K562 (cell line): Measurements from ENCODE around the gene SH3D19. TPM values are rescaled to one million over a fixed set of nuclear protein-coding genes. Genes with fewer than 3 reads are reported as not detected.

Experiments
- ATAC-seq: fragments of 200-7000 bp; cut with Tn5 transposase; 3 replicates; pipeline ENCODE4 v1.9.1; 2020; ENCODE audit warnings: moderate library complexity
- BruUV-seq: library from RNA; stranded (reverse); fragments of 400-500 nt; replicated peaks from 2 replicates; lab custom pipeline; 2021; lab: Mats Ljungman, UMichigan
- CTCF ChIA-PET: fragments of 300-600 bp; formaldehyde crosslinking; extraction: SDS; loops from one replicate; lab custom pipeline; 2021; ENCODE audit warnings: low intra/inter-chr PET ratio; lab: Yijun Ruan, JAX
- POLR2A ChIA-PET: fragments of 300-600, 350-650 bp; sonication (Branson Sonifier 250); formaldehyde crosslinking; extraction: SDS; loops from one replicate; lab custom pipeline; 2021; ENCODE audit warnings: antibody characterized with exemption, inconsistent platforms; lab: Yijun Ruan, JAX
- DNase-seq, 4 experiments: peaks; one replicate each; pipeline versions ENCODE4 v3.0.0 to v3.0.0-alpha.2; 2011 to 2018; ENCODE audit warnings: low spot score in 3 of 4, mixed read lengths in 3 of 4; ENCODE audit errors: extremely low read depth in 1 of 4
- FAIRE-seq: peaks from 2 replicates; lab custom pipeline; 2011; peaks lifted over from hg19 to GRCh38; lab: Jason Lieb, UNC
- H2AFZ ChIP-seq: 2 replicates; pipeline ENCODE4 v1.6.0; 2011; ENCODE audit warnings: low read depth, low read length, control low read depth, inconsistent platforms
- H3K27ac ChIP-seq: fragments of 200-600 bp; 3 replicates; pipeline ENCODE4 v1.8.0; 2011; ENCODE audit warnings: low read depth, mild to moderate bottlenecking, control low read depth, inconsistent platforms, low read length, moderate library complexity, mixed read lengths; ENCODE audit errors: extremely low read depth
- H3K27me3 ChIP-seq, 2 experiments: fragments of 300-600 bp in 1 of 2; 2 replicates in 1 of 2; 3 replicates in 1 of 2; pipeline versions ENCODE4 v1.6.0 to v1.8.0; 2011; ENCODE audit warnings: inconsistent platforms in 2 of 2, low read length in 2 of 2, mild to moderate bottlenecking in 1 of 2, mixed read lengths in 1 of 2, moderate library complexity in 1 of 2; ENCODE audit not compliant: control insufficient read depth in 2 of 2, insufficient read depth in 2 of 2
- H3K36me3 ChIP-seq: fragments of 300-600 bp; 3 replicates; pipeline ENCODE4 v1.8.0; 2011; ENCODE audit warnings: mild to moderate bottlenecking, low read length, inconsistent platforms; ENCODE audit not compliant: control insufficient read depth, insufficient read depth
- H3K4me1 ChIP-seq, 2 experiments: fragments of 200-600 bp in 1 of 2; replicated peaks in 1 of 2; 2 replicates in 1 of 2; 3 replicates in 1 of 2; pipeline versions ENCODE4 v1.5.1 to v1.8.0; 2011; ENCODE audit warnings: inconsistent platforms in 2 of 2, low read length in 2 of 2, mild to moderate bottlenecking in 1 of 2, mixed read lengths in 1 of 2, moderate library complexity in 1 of 2; ENCODE audit not compliant: control insufficient read depth in 2 of 2, insufficient read depth in 2 of 2
- H3K4me2 ChIP-seq: 2 replicates; pipeline ENCODE4 v1.6.1; 2011; ENCODE audit warnings: low read length, control low read depth, inconsistent platforms, mixed read lengths; ENCODE audit not compliant: insufficient read depth
- H3K4me3 ChIP-seq: fragments of 200-600 bp; sonication (generic), shearing (Covaris generic); 2 replicates; pipeline ENCODE4 v1.5.1; 2016; ENCODE audit warnings: control low read depth, inconsistent platforms
- H3K79me2 ChIP-seq: fragments of 200-600 bp; 3 replicates; pipeline ENCODE4 v1.8.0; 2011; ENCODE audit warnings: low read length, inconsistent platforms; ENCODE audit not compliant: control insufficient read depth, insufficient read depth
- H3K9ac ChIP-seq, 2 experiments: 2 replicates each; pipeline versions ENCODE4 v1.6.0 to v1.6.1; 2011; ENCODE audit warnings: low read depth in 2 of 2, low read length in 2 of 2, control low read depth in 1 of 2, inconsistent platforms in 1 of 2, mild to moderate bottlenecking in 1 of 2, mixed read lengths in 1 of 2; ENCODE audit not compliant: insufficient read depth in 1 of 2
- H3K9me1 ChIP-seq: one replicate; pipeline ENCODE4 v1.6.0; 2011; ENCODE audit warnings: inconsistent platforms, mild to moderate bottlenecking, low read length, moderate library complexity; ENCODE audit not compliant: control insufficient read depth, insufficient read depth
- H3K9me3 ChIP-seq: replicated peaks from 2 replicates; pipeline ENCODE4 v1.5.1; 2011; ENCODE audit warnings: low read depth, low read length, inconsistent platforms; ENCODE audit not compliant: control insufficient read depth, insufficient read depth
- H4K20me1 ChIP-seq: replicated peaks from 2 replicates; pipeline ENCODE4 v1.6.1; 2011; ENCODE audit warnings: low read length, inconsistent platforms, mixed read lengths; ENCODE audit not compliant: control insufficient read depth, insufficient read depth
- FOXP4 ChIP-seq: sonication (generic); formaldehyde crosslinking; IDR thresholded peaks from 2 replicates; pipeline ENCODE4 v1.8.0; 2022; ENCODE audit warnings: mild to moderate bottlenecking, missing genetic modification reagents, borderline replicate concordance
- KLF13 ChIP-seq: fragments of 450-650 bp; IDR thresholded peaks from 2 replicates; pipeline ENCODE4 v1.6.1; 2016; ENCODE audit warnings: missing genetic modification characterization, low read depth, mild to moderate bottlenecking, missing compliant biosample characterization, moderate library complexity, borderline replicate concordance
- SLC30A9 ChIP-seq: fragments of 250-450 bp; sonication (Bioruptor Pico); IDR thresholded peaks from 2 replicates; pipeline ENCODE4 v1.8.0; 2022; ENCODE audit warnings: mild to moderate bottlenecking, moderate library complexity
- TAF15 ChIP-seq: fragments of 200-400 bp; formaldehyde crosslinking; IDR thresholded peaks from 2 replicates; pipeline ENCODE4 v1.6.1; 2017; ENCODE audit warnings: mild to moderate bottlenecking, low read depth, low read length, moderate library complexity
- WGBS: fragments of 100-300 bp; shearing (Covaris generic); methylation state at CpG from one replicate; pipeline ENCODE4 v1.1.6; 2016; ENCODE audit warnings: low coverage, mixed read lengths; ENCODE audit not compliant: insufficient coverage; ENCODE audit errors: missing lambda C conversion rate; 5-methylcytosine and 5-hydroxymethylcytosine counted together
- in situ Hi-C: fragments of 300-500 bp; cut with MboI; formaldehyde crosslinking; loops from 4 replicates; pipeline ENCODE4 v1.15.0; 2018; ENCODE audit warnings: inconsistent platforms, mixed read lengths
- intact Hi-C: fragments of 100-400 bp; cut with micrococcal nuclease; formaldehyde crosslinking; loops from 2 replicates; pipeline ENCODE4 v1.14.2; 2022
- polyA plus RNA-seq, 8 experiments: library from polyadenylated mRNA; depleted of rRNA in 4 of 8; stranded (reverse) in 5 of 8; unstranded in 3 of 8; fragments of >200 nt; fragmentation: Nextera tagmentation in 2 of 8; fragmentation: Illumina TruSeq in 1 of 8; extraction: Ambion mirVana in 2 of 8; extraction: Trizol in 1 of 8; gene quantifications; 2 replicates each; pipeline versions ENCODE4 v1.2.1 to v1.2.3, GENCODE V29; 2011 to 2014; ENCODE audit warnings: inconsistent platforms in 1 of 8, missing spikeins in 1 of 8
- total RNA-seq, 7 experiments: library from RNA; depleted of rRNA in 6 of 7; stranded (reverse); fragments of >200 nt in 6 of 7; fragmentation: Illumina TruSeq in 2 of 7; extraction: Trizol in 2 of 7; gene quantifications; 2 replicates each; pipeline versions ENCODE4 v1.2.1 to v1.2.3, GENCODE V29; 2011 to 2021; ENCODE audit warnings: low replicate concordance in 1 of 7

Gene SH3D19
- total and polyA plus RNA-seq, 9 of the 15 experiments (the other 6 are each of a cell fraction or from before 2014, with no cell fraction given): 0.42 to 2.2 (median 1.1) TPM; not detected in 6

- Histone ChIP-seq H3K4me3 (no peak overlapping the region), H3K36me3 (no peaks in the 10 kb centered on the region), H3K4me1 (no peaks in the 10 kb centered on the region), H3K79me2 (no peaks in the 10 kb centered on the region), H4K20me1 (no peaks in the 10 kb centered on the region), H3K4me2 (no peak overlapping the region)
- ATAC-seq: no peak
- intact Hi-C loops (no loop called here), in situ Hi-C loops (no loop called here)
- BruUV-seq: no TSS peak
- TF ChIP-seq FOXP4 (CRISPR knock-in tag): no peak
- TF ChIP-seq KLF13 (tag): no peak
- TF ChIP-seq SLC30A9 (CRISPR knock-in tag): no peak
- TF ChIP-seq TAF15: no peak
- TF ChIP-seq, all 486 proteins: peak for 0
- H3K9me1 ChIP-seq: no peaks in the 10 kb centered on the region
- CTCF ChIA-PET: no interaction called here
- POLR2A ChIA-PET: no interaction called here
- DNase-seq (no peak), FAIRE-seq (no peak)
- no peak overlapping the region for H2AFZ ChIP-seq
- H3K27me3 ChIP-seq: peaks cover 0 to 2% of the 10 kb centered on the region in 2 experiments; a peak in 1 of 5 replicates
- H3K9ac ChIP-seq: no peak overlapping the region
- WGBS: 2% methylated on average over 7 of the region's 7 CpGs
- H3K27ac ChIP-seq: no peak overlapping the region
- no peaks in the 10 kb centered on the region for H3K9me3 ChIP-seq
Measured at GRCh38 chr4:151231915-151232595, 93.3 kb downstream of the SH3D19 start.
